H1 (cell line): ENCODE measurements around the gene SEMA7A. TPM values are rescaled to one million over a fixed set of nuclear protein-coding genes. Genes with fewer than 3 reads are reported as not detected.

ENCODE experiments used
- BCL11A ChIP-seq, 2 experiments: IDR thresholded peaks; one replicate each; pipeline ENCODE4 v1.6.1; 2011; ENCODE audit warnings: low read depth in 2 of 2, low read length in 2 of 2, mild to moderate bottlenecking in 2 of 2
- CHD2 ChIP-seq: IDR thresholded peaks from 2 replicates; pipeline ENCODE4 v1.6.1; 2012; ENCODE audit warnings: low read length, improper control_type of control experiment
- MAFK ChIP-seq: IDR thresholded peaks from 2 replicates; pipeline ENCODE4 v1.6.1; 2012; ENCODE audit warnings: low read depth, mild to moderate bottlenecking, improper control_type of control experiment, low read length
- SUZ12 ChIP-seq: fragments of 200-600 bp; sonication (generic); IDR thresholded peaks from 2 replicates; pipeline ENCODE4 v1.6.1; 2012; ENCODE audit warnings: mild to moderate bottlenecking, inconsistent platforms, low read length, moderate library complexity, mixed read lengths
- polyA plus RNA-seq, 7 experiments: library from polyadenylated mRNA; depleted of rRNA in 3 of 7; stranded (reverse) in 5 of 7; unstranded in 2 of 7; fragments of >200 nt in 5 of 7; fragments of 200-250 nt in 2 of 7; gene quantifications; 1 replicate in 5 of 7; 2 replicates in 1 of 7; 4 replicates in 1 of 7; pipeline versions ENCODE4 v1.2.1 to v1.2.3, GENCODE V29; 2011 to 2013; ENCODE audit warnings: missing spikeins in 2 of 7, mixed read lengths in 2 of 7
- total RNA-seq: library from RNA; stranded (reverse); fragmentation: NEBNext Ultra II Directional; extraction: Animal tissue kit (Norgen Biotek cat#: 25700); gene quantifications from 2 replicates; pipeline ENCODE4 v1.2.1, GENCODE V29; 2021
- TF ChIP-seq, protein P1 (sequence below), 3 experiments: IDR thresholded peaks; 1 replicate in 2 of 3; 2 replicates in 1 of 3; pipeline versions ENCODE4 v1.5.1 to v1.6.1; 2011; ENCODE audit warnings: low read length in 3 of 3, mild to moderate bottlenecking in 3 of 3, inconsistent platforms in 2 of 3, low read depth in 1 of 3, moderate library complexity in 1 of 3; ENCODE audit not compliant: insufficient read depth in 1 of 3; ENCODE audit errors: control extremely low read depth in 1 of 3

The SEMA7A gene
- total and polyA plus RNA-seq, 2 of the 8 experiments (the other 6 are each of a cell fraction or from before 2014, with no cell fraction given), result 10.7 to 15.0 TPM

DNA sequence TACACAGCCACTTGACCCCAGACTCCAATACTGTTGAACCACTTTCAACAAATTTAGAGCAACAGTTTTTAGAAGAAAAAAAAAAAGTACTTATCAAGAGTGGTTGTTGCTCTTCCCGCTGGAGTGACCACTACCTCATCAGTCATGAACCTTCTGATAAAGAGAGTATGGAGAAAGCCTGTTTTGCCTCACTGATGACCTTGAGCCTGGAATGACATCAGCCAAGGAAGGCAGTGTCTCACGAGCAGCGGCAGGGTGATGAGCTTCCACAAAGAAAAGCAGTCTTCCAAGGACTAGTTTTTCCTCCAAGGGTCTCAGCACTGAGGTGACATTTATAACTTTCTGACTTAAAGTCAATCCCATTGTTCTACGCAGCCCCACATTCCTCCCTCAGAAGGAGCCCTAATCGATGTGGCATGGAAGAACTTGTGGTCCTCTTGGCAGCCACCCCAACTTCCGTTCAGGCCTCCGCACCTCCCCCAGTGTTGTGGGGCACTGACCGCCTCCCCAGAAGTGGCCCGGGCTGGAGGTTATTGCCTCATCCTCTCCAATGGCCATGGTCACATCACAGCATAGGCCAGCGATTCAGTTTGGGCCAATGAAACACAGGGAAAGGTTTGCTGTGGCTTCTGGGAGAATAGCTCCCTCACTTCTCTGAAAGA is 64.5 kb downstream of the SEMA7A start (continued):
- TF ChIP-seq BCL11A (IDR thresholded peaks at IDR 0.05; ENCODE audit: low read depth in 2 of 2, low read length in 2 of 2) (no peak), MAFK (no peak), SUZ12 (no peak), CHD2 (no peak)
- TF ChIP-seq, protein P1, sequence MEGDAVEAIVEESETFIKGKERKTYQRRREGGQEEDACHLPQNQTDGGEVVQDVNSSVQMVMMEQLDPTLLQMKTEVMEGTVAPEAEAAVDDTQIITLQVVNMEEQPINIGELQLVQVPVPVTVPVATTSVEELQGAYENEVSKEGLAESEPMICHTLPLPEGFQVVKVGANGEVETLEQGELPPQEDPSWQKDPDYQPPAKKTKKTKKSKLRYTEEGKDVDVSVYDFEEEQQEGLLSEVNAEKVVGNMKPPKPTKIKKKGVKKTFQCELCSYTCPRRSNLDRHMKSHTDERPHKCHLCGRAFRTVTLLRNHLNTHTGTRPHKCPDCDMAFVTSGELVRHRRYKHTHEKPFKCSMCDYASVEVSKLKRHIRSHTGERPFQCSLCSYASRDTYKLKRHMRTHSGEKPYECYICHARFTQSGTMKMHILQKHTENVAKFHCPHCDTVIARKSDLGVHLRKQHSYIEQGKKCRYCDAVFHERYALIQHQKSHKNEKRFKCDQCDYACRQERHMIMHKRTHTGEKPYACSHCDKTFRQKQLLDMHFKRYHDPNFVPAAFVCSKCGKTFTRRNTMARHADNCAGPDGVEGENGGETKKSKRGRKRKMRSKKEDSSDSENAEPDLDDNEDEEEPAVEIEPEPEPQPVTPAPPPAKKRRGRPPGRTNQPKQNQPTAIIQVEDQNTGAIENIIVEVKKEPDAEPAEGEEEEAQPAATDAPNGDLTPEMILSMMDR (IDR thresholded peaks at IDR 0.05; ENCODE audit: control extremely low read depth in 1 of 3, insufficient read depth in 1 of 3, low read depth in 1 of 3, low read length in 3 of 3), result no peak
